DMS114 treated with DMSO at 0.1 percent for 48 hours (cell line): ENCODE data around the gene DNASE1.
"Not testable (repeated sequence)": the region's sequence is repeated elsewhere in the genome, so short reads cannot be mapped to it uniquely, and the experiment has no call there.

Experiments used
- DNase-seq: peaks from one replicate; lab custom pipeline; 2025; ENCODE audit not compliant: unreplicated experiment; lab: John Stamatoyannopoulos, UW

Gene DNASE1

DNA sequence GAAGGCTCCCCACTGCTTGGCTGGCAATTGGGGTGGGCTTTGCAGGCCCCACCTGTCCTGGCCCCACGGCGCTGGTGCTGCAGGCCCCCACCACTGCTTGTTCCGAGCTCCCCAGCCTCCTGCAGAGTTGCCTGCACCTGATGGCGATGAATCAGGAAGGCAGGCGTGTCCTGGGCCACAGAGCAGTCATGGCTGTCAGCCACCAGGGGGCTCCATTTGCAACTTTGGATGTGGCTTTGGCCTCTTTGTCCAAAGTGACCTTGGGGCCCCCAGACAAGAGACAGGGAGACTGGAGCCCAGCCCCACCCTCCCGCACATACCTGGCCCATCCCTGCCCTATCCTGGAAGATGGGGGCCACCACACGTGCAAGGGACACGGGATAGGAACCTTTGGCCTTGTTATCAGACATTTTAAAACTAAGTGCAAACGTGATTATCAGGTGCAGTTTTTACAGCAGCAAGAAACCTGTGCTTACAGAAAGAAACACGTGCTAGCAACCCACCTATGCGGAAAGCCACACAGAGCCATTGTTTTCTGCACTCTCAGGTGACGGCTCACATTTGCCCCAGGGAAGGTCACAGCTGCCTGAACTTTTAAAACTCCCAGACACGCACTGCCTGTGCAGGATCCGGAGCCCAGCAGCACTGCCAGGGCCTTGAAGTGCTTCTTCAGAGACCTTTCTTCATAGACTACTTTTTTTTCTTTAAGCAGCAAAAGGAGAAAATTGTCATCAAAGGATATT, at the start of gene DNASE1:
Gene DNASE1, plus strand, starts transcription at position 443 of the 743 bp plus-strand sequence. CDS start 683 bp downstream, outside the sequence.
- no peak for DNase-seq

DNA sequence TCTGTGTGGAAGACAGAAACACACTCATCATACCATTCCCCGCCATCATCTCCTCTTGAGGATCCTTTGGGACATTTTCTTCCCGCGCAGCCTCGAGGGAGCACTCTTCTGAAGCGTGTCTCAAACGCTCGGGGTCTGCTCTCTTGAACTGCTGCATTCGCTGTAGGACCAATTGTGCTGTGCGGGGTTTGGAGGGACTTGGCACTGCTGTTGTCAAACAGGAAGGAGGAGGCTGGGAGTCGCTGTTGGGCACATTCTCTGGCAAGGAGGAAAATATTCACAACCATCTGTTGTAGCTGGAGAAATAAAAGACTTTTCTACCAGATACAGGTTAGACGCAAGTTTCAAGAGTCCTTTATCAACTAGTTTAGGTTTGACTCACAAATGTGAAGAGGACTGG, 48.0 kb upstream of the DNASE1 start:
- DNase-seq, result no peak

DNA sequence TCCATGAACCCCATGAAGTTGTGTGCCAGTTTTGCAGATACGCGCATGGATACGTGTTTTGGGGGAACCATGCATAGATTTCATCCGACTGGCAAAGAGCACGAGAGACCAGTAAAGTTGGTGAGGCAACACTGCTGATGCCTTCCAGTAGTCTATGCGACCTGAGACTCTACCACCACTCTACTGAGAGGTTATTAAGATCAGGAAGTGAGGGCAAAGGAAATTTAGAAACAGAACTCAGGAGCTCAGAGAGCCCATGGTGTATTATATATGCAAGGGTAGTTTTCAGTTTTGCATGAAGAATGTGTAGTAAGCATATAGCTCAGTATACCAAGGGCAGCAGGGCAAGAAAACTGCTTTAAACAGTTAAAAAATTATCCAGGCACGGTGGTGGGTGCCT, 47.3 kb upstream of the DNASE1 start:
- DNase-seq, result no peak

DNA sequence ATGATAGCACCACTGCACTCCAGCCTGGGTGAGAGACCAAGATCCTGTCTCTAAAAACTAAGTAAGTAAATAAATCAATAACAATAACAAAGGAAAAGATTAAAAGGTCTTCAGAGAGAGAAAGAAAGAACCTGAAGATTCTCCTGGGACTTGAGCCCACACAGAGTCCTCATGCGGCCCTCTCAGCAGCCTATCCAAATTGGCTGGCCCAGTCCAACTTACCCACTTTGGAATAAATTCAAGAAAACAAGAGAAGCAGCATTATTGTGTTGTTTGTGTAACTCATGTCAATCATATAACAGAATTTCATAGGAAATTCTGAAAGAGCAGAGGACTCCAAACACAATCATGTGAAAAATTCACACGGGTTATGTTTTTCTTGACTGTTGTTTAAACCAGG, 46.9 kb upstream of the DNASE1 start:
- DNase-seq, result no peak

DNA sequence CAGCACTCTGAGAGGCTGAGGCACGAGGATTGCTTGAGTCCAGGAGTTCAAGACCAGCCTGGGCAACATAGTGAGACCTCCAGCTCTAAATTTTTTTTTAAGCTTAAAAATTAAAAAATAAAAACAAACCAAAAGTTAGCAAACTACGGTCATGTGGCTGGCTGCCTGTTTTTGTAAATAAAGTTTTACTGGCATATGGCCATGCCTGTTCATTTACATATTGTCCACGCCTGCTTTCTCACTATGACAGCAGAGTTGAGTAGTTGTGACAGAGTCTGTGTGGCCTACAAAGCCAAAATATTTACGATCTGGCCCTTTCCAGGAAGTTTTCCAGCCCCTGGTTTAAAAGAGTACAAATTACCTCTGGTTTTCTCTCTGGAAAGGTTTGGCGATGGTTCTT, 46.4 kb upstream of the DNASE1 start:
- DNase-seq, result no peak

- not testable (repeated sequence) for DNase-seq
Measured at GRCh38 chr16:3608976-3609375, 45.5 kb upstream of the DNASE1 start.

DNA sequence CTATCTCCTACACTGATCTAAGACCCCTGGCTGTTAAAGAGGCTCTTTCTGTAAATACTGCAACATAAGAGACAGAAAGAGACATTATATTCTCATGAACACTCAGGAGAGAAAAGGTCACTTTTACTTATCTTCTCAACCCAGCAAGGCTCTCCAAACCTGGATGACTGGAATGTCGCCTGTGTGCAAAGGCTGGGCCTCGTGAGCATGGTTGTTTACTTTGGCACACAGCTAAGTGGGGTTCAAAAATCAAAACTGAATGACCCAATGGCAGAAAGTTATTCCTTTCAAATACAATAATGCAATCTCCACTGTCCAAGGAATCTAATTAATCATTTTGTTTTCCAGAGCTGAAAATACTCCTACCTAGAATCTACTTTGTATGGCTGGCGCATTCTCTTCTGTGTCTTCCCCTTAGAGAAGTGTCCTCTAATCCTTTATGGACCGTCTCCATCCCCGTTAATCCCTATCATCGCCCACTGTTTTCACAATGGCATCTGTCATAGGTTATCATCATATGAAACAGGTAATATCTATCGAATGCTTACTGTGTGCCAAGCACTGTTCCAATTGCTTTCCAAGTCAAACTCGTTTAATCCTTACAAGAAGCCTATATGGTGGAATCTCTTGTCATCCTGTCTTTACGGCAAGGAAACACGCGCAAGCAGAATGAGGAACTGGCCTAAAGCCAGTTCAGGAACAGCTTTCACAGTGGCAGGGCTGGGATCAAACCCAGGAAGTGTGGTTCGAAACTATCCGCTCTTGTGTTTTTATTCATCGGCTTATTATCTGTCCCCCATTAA, 44.4 kb upstream of the DNASE1 start:
- DNase-seq, result no peak

DNA sequence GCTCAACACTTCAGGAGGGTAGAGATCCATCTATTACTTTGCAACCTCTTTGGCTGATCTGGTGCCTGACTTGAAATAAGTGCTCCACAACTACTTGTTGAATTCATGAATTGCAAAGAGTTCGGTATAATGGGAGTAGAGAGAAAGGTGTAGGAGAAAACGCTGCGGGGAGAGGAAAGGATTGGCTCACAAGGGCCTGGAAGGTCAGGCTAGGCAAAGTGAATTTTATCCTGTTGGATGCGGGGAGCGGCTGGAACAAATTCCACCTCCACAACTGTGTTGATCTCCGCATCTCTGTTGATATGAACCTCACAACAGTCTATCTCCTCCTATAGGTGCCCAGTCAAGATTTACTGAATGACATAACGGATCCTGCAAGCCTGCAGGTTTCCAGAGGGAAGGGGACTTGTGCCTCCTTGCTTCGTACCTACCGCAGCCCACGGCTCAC, 43.8 kb upstream of the DNASE1 start:
- no peak for DNase-seq

DNA sequence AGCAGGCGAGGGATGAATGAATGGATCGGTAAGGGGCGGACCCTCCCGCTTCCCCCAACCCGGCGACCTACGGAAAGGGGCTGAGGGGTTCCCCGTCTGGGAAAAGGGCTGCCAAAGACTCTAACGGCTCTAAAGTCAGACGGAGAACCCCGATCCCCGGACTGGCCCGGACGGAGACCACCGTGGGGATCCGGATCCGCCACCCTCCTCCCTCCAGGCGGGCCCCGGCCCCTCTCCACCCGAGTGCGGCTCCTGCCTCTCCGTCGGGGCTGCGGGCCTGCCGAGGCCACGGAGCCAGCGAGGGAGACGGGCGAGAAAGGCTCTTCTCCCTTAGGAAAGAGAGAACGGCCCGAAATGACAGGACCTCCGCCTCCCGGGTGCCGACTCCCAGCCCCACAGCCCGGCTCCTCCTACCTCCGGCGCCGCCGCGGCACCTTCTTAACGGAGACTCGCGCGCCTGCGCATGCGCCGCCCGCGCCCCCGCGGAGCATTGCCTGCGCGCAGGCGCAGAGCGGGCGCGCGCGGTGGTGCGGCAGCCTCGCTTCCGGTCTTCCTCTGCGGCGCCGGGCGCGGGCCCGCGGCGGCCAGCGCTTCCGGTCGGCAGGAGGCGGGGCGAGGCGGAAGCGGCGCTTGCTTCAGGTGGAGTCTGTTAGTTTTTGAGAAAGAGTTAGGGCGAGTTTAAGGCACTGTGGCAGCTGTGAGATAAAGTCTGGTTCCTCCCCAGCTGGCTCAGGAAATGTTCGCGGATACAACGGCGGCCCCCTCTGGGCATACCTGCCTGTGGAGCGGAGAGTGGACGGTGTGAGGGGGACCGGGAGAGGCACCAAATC, 43.1 kb upstream of the DNASE1 start, which contains the start of gene SLX4:
Gene SLX4, minus strand, starts transcription at position 461 of the 830 bp plus-strand sequence. CDS start 2,642 bp downstream, outside the sequence.
- peak; percentile 83 for DNase-seq

DNA sequence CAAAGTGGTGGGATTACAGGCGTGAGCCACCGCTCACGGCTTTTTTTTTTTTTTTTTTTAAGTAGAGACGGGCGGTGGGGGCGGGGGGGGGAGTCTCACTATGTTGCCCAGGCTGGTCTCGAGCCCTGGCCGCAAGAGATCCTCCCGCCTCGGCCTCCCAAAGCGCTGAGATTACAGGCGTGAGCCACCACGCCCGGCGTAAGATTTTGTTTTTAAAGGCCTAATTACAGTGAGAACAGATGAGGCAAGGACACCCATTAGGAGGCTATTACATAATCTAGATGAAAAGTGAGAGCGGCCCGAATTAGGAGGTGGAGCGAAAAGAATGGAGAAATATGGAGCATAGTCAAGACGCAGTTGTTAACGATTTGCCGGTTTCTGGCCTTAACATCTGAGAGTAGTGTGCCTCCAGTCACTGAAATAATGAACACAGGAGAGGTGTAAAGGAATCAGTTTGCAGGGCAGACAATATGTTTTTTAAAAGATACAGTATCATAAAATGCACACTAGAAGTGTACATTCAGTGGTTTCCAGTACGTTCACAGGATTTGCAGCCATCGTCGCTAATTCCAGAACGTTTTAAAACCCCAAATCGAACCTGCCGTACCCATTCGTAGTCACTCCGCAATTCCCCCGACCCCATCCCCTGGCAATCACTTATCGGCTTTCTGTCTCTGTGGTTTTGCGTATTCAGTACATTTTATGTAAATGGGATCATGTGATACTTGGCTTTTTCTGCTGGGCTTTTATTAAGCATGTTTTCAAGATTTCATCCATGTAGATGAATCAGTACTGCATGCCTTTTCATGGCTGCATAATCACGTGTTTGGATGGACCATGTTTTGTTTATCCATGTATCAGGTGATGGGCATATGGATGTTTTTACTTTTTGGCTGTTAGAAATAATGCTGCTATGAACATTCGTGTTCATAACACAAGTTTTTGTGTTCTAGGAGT, 41.7 kb upstream of the DNASE1 start:
- no peak for DNase-seq

DNA sequence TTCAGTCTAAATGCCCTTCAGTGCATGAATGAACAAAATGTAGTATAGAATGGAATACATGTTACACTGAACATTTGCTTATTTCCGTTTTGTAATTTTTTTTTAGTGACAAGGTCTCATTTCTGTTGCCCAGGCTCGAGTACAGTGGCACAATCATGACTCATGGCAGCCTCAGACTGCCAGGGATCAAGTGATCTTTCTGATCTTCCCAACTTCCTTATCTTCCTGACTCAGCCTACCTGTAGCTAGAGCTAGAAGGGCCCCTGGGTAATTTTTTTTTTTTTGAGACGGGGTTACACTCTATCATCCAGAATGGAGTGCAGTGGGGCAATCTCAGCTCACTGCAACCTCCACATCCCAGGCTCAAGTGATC, 35.7 kb upstream of the DNASE1 start:
- no peak for DNase-seq

GRCh38 chr16:3623642-3624041, 30.8 kb upstream of the DNASE1 start:
- DNase-seq, result no peak

- DNase-seq, result no peak
Measured at GRCh38 chr16:3625331-3625730, 29.2 kb upstream of the DNASE1 start.

GRCh38 chr16:3625911-3626732, 28.4 kb upstream of the DNASE1 start:
- no peak for DNase-seq

DNA sequence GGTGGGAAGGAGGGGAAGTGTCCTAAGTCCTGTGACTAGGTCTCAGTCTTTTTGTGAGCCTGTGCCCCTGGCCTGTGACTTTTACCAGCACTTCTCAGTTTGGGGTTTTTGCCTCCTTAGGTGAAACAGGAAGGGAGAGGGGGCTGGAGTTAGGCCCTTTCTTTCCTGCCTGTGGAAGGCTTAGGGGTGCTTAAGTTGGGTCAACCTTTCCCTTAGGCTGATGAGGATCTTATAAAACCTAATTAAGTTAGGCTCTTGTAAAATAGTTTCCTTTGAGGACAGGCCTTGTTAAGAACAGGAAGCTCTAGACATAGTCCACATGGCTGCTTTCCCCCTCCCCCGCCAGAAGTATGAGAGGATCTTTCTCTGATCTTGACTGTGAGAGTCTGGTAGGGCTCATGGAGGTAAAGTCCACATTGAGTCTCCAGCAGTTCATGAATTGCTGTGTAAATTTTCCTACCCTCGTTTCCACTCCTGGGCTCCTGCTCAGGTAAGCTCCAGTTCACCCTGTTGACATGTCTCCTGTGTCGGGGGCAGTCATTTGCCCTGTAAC, 17.0 kb upstream of the DNASE1 start:
- no peak for DNase-seq

- DNase-seq, result no peak
Measured at GRCh38 chr16:3638916-3639644, 15.4 kb upstream of the DNASE1 start.

GRCh38 chr16:3640207-3640606, 14.3 kb upstream of the DNASE1 start:
- no peak for DNase-seq
